ENCODE results near the gene TCERG1.

- TF ChIP-seq POLR2A (IDR thresholded peaks at IDR 0.05) (no peak), CTCF (IDR thresholded peaks at IDR 0.05 in 4 of 5, conservative IDR thresholded peaks at IDR 0.05 in 1 of 5) (no peak)
Measured at GRCh38 chr5:146440353-146440752, 6.8 kb upstream of the TCERG1 start.
